ENCODE results near the gene RPL10A.

Gene RPL10A

GRCh38 chr6:35493307-35493983, 25.2 kb downstream of the RPL10A start:
- DNase-seq: no peak

GRCh38 chr6:35494161-35494563, 26.0 kb downstream of the RPL10A start:
- DNase-seq: no peak

DNA sequence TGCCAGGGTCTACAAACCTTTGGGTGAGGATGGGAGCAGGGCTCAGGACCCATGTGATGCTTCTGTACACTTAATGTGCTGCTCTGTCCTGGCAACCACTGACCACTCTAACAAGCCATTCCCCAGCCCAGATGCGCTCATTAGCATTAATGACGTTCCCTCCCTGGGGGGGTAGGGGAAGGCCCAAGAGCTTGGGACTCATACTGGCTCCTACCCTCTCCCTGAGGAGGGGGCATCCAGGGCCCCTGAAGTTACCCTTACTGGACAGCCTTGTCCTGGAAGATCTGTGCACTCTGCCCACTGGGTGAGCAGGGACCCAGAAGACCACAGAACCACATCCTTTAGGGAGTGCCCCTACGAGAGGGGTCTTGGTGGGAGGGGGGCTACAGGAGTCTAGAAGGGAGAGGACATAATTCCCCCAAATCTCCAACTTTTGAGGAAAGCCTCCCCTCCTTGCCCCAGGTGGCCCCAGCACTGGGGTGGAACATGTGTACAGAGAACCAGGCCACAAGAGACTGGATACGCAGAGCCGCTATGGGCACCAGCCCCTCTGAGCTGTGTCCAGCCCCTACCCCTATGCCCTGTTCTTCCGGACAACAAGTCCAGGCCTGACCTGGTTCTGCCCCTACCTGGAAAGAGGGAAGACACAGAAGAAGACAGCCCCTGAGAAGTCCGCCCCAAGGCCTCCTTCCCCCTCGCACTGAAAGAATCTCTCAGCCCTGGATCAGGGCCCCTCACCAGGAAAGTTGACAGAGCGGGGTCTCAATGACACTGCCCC, 27.2 kb downstream of the RPL10A start:
- no peak for DNase-seq

DNA sequence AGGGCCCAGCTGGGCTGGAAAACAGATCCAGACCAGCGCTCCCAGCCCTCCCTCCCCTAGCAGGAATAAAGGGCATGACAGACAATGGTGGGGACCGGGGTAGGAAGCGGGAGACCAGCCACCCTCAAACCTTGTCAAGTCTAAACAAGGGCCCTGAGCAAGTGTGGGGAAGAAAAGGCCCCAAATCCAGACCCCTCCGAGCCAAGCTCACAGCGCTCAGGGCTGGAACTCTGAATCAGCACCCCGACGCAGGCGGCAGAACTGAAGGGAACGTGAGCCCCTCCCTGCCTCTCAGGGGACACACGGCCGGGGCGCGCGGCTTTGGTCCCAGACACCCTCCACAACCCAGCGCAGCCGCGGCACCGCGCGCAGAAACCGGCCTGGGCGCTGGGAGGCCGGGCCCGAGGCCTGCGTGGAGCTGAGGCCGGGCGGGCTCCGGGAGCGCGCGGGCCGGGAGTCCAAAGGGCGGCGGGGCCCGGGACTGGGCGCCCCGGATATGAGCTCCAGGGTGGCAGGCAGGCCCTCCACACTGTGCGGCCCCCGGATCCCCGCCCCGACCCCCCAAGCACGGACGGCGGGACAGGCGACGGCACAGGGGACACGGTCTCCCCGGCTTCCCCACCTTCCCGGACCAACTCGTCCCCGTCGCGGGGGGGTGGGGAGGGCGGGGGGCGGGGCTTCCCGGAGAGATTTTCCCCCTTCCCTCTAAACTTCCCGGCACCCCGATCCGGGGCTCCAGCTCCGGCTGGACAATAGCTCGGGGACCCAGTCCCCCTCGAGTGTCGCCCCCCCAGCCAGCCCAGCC, 28.0 kb downstream of the RPL10A start:
- no peak for DNase-seq

DNA sequence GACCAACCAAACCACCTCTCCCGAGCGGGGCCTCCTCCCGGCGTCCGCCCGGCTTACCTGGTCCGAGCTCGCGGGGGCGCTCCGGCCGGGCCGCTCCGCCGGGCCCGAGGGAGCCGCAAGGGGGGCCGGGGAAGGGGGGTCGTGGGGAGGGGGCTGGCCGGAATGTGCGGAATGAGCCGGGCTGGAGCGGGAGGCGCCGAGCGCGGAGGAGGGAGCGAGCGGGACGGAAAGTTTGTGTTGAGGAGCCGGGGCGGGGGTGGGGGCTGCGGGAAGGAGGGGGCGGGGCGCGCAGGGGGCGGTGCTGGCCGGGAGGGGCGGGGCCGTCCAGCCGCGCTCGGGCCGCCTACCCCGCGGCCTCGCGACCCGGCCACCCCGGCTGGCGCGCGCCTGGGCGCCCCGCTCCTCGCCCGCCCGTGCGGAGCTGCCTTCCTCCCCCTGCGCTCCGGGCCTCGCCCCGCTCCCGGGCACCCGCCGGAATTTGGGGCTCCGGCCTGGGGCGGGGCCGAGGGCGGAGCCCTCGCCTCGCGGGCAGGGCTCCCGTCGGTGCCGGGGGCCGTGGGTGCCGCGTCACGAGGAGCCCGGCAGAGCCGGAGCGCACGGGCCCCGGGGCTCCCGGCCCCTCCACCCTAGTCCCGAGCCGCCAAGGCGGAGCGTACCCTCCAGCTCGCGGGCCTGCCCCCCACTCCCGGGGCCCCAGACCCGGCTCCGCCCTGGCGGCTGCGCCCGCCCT, 28.8 kb downstream of the RPL10A start, which contains the start of gene TEAD3:
Gene TEAD3 (minus strand): TSS at position 239 of the 730 bp plus-strand sequence.
- DNase-seq: no peak

GRCh38 chr6:35497571-35498421, 29.6 kb downstream of the RPL10A start:
- no peak for DNase-seq

DNA sequence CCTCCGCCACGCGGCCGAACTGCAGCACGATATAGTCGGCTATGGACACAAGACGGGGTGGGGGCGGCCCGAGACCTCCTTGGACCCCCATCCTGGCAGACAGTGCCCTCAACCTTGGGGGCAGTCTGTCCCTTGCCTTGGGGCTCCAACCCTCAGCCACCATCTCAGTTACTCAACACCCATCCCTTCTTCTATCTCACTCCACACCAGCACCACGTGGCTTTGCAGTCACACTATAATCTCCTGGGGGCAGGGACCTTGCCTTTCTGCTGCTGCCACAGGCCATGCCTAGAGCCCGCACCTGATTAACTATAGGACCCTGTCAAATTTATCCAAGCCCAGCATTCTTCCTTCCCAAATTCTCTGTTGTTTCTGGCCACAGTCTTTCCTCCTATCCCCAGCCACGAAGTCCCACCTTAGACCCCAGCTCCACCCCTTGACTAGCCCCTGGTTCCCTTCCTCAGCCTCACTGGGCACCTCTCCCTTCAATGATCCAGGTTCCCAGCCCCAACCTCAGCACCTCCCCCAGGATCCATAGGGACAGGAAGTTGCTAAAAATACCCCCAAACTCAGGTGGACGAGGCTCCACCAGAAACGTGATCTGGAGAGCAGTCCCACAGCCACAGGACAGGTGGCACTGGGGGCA, 30.3 kb downstream of the RPL10A start:
- DNase-seq: no peak

GRCh38 chr6:35499372-35499771, 31.2 kb downstream of the RPL10A start:
- DNase-seq: no peak

DNA sequence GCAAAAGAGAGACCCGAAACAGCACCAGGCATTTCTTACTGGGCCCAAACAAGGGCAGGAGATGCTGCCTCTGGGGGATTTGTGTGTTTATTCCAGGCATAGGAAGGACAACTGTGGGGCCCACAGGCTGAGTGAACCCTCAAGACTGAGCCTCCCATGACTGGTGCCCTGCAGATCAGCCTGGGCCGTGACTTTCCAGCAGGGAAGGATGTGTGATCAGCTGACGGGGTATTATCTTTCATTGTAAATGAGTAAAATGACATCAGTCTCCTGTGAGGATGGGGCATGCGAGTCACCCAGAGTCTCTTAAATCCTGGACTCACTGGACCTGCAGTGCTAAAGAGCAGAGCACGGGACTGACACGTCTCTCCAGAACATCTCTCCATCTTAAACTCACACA, 32.6 kb downstream of the RPL10A start:
- DNase-seq: no peak

DNA sequence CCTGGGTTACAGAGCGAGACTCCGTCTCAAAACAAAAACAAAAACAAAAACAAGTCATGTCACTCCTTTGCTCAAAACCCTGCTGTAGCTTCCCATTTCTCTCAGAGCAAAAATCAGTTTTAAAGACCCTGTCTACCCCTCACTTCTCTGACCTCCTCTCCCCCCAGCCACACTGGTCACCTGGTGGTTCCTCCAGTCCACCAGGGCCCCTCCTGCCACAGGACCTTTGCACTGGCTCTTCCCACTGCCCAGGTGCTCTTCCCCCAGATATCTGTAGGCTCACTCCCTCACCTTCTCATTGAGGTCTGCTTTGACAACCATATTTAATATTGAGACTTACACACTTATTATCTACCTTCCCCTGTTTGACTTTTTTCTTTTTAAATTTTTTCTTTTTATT, 33.6 kb downstream of the RPL10A start:
- no peak for DNase-seq

DNA sequence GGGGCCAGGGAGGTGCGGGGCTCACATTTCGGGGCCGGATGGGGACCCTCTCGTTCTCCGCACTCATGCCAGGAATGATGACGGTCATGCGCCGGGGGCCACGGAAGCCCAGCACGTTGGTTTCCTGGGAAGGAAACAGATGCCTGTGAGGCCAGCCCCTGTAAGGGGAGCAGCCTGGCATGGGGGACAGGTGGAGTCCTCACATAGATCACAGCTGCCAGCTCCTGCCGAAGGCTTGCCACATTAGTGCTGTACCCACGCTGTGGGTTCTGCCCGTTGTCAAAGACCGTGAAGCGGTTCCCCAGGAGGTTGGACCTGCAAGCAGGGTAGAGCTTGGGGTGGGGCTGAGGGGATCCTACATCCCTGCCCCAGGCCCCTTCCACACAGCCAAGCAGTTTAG, 35.3 kb downstream of the RPL10A start:
- DNase-seq: no peak

- DNase-seq: no peak
These were observed 37.8 kb downstream of the RPL10A start for GRCh38 chr6:35505999-35506412.

DNA sequence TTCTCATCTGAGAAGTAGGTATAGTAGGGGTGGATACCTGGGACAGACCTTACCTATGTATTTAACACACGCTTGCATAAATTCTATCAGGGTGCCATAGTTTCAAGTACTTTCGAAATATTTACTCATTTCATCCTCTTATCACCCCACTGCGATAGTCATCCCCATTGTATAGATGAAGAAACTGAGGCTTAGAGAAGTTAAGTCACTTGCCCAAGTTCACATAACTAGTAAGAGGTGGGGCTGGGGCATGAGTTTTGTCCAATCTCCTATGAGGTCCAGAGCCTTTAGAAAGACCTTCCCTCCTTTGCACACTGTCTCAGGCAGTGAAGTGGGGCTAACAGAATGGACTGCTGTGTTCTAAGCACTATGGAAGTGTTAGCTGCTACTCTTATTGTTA, 38.3 kb downstream of the RPL10A start:
- no peak for DNase-seq

DNA sequence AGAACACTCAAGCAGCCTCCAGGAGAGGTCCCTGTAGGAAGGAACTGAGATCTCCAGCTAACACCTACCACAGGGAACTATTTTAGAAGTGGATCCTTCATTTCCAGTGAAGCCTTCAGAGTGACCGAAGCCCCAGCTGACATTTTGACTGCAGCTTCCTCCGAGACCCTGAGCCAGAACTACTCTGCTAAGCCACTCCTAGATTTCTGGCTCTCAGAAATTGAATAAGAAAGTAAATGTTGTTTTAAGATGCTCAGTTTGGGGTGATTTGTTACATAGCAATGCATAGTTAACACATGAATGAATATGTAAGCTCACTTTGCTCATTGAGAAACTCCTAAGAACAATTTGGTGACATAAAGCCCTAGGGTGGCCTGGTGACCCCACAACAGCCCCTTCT, 39.0 kb downstream of the RPL10A start:
- DNase-seq: no peak

- no peak for DNase-seq
These were observed 39.8 kb downstream of the RPL10A start for GRCh38 chr6:35508027-35508426.

DNA sequence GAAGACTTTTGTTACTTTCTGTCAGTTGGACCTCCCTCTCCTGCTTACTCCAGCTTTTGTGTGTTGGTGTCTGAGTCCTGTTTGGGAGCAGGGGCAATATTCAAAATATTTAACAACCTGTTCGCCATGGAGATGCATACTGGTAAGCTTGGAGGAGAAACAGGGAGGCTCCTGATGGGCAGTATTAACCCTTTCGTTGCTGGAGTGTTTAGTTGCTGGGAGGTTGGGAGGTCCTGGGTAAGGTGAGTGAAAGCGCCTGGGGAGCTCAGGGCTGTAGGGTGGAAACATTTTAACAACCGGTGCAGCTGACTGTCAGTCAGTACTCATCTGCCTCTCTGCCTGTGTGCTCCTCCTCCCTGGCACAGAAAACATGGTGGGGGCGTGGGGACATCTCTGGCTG, 40.3 kb downstream of the RPL10A start:
- DNase-seq: no peak

- no peak for DNase-seq
These were observed 42.8 kb downstream of the RPL10A start for GRCh38 chr6:35510916-35511561.

GRCh38 chr6:35511562-35511941, 43.4 kb downstream of the RPL10A start:
- DNase-seq: no peak

DNA sequence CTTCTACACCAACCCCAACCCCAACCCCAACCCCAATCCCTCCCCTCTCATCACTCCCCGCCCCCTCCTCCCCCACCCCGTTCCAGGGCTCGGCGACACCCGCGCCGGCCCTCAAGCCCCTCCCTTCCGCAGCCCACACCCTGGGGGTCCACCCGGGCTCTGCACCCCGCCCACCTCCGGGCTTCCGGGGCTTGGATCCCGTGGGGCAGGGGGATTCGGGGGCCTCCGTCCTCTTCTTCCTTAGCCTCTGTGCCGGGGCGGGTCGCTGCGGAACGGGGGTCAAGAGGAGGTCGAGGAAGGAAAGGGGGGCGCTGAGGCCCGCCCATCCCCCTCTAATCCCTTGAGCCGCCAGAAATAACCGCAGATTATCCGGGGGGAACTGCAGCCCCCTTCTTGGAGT, 43.8 kb downstream of the RPL10A start:
- no peak for DNase-seq

DNA sequence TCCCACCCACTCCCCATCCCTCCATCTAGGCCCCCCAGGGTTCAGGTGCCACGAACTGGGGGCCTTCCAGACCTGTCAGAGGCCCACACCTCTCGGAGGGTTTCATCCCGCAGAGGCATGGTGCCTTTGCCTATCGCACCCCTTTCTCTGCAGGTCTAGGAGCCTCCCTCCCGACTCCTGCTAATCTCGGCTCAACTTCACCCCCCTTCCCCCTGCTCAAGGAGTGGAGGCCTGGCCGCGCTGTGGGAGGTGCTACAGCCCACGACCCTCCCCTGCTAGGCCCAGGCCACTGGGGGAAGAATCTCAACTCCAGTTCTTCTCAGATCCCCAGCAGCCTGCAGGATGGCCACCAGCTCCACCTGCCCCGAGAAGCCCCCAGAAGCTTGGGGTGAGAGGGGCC, 44.5 kb downstream of the RPL10A start, which contains the start of gene TULP1:
Gene TULP1 (minus strand): TSS at position 157 of the 400 bp plus-strand sequence. CDS start 38 bp downstream, at position 119.
- no peak for DNase-seq

DNA sequence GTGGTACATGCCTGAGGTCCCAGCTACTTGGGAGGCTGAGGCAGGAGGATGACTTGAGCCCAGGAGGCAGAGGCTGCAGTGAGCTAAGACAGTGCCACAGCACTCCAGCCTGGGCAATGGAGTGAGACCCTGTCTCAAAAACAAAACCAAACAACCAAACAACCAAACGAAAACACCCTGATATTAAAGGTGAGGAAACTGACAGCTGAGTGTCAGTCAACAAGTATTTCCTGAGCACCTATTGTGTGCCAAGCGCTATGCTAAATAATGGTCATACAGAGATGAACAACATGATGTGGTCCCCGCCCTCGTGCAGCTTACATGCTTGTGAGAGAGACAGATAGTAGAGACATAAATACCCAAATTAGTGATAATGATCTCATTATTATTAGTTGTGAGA, 46.4 kb downstream of the RPL10A start:
- no peak for DNase-seq
